ENCODE data around the gene AS3MT.

DNA sequence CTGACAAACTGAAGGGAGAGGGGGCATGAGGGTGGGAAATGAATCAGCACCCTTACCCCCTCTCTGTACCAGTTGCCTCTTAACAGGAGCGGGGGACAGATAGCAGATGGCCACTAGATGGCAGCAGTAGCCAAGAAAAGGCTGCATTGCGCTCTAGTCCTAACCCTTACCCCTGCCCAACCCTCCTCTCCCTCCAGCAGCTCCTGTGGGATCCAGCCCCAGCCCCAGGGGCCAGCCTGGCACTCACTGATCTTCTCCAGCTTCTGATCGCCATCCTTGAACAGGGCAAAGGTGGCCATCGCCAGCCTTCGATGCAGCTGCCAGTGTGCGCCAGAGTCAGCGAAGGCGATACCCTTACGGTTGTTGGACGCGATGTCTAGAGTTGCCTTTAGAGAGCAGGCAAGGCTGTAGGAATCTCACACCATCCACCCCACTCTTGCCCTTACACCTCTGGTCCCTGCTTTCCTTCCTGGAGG lies 34.2 kb upstream of the AS3MT start:
- TF ChIP-seq POLR2AphosphoS5 (IDR thresholded peaks at IDR 0.05; ENCODE audit: low read depth, low read length) (no peak), SPI1 (IDR thresholded peaks at IDR 0.05; ENCODE audit: low read depth, low read length) (no peak), POLR2A (IDR thresholded peaks at IDR 0.05; ENCODE audit: low read depth, low read length) (no peak)
